ENCODE measurements around the gene CDRT4. TPM values are rescaled to one million over a fixed set of nuclear protein-coding genes. Genes with fewer than 3 reads are reported as not detected.

The CDRT4 gene
- total and polyA plus RNA-seq, 2 donors (not counting 3 experiments of a cell fraction or from before 2014, with no cell fraction given): 11.5 to 13.6 TPM

DNA sequence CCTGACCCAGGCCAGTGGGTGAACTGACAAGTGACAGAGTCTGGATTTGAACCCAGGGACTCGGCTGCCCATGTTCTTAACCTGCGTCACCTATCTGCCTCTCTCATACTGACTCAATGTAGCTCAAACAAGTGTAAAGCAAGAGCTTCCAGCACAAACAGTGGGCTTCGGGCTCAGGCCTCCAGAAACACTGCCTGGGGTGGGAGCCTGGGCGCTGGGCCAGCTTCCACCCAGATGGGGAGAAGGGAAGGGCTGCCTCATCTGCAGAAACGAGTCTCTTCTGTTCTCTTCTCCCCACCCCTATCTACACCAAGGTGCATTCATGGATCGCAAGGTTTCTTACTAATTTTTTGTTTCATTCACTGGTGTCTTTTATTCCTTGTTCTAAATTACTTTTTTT lies 1.3 kb downstream of the CDRT4 start:
- Histone ChIP-seq H3K36me3 (ENCODE audit: control insufficient read depth in 2 of 2, extremely low read depth in 1 of 2, insufficient read depth in 2 of 2, low read length in 2 of 2) (no peaks in the 10 kb centered on the region), H2AFZ (ENCODE audit: low read depth, low read length) (no peak overlapping the region), H4K20me1 (replicated peaks; ENCODE audit: control insufficient read depth, extremely low read depth, insufficient read depth, low read length) (no peaks in the 10 kb centered on the region), H3K4me1 (ENCODE audit: control insufficient read depth, extremely low read depth, insufficient read depth, low read length) (peaks cover 13% of the 10 kb centered on the region), H3K4me2 (ENCODE audit: insufficient read depth, low read length) (no peak overlapping the region), H3K79me2 (ENCODE audit: control insufficient read depth, insufficient read depth, low read length) (no peaks in the 10 kb centered on the region), H3K4me3 (replicated peaks in 1 of 3; ENCODE audit: insufficient read depth in 1 of 3, low read depth in 1 of 3, low read length in 3 of 3) (no peak overlapping the region), H3K27me3 (ENCODE audit: control insufficient read depth in 2 of 2, insufficient read depth in 2 of 2, low read length in 2 of 2) (no peaks in the 10 kb centered on the region), H3K9me3 (replicated peaks; ENCODE audit: control insufficient read depth, insufficient read depth, low read length) (no peaks in the 10 kb centered on the region), H3K9ac (replicated peaks; ENCODE audit: extremely low read depth, insufficient read depth, low read length) (no peak overlapping the region), H3K9me1 (replicated peaks; ENCODE audit: control insufficient read depth, extremely low read depth, insufficient read depth, low read length) (no peaks in the 10 kb centered on the region), H3K27ac (ENCODE audit: insufficient read depth, low read depth, low read length) (no peak overlapping the region)
- ChIA-PET CTCF (interaction anchor here (1.1 kb wide), 1 partner anchor 37 kb away, joined by 7 read pairs; no protein-coding TSS in a partner anchor), POLR2A (no interaction called here)
- BruUV-seq (replicated peaks): no TSS peak
- intact Hi-C loops (cut with micrococcal nuclease) (no loop called here), dilution Hi-C loops (cut with MboI; ENCODE audit: extremely low pct_ligation_motif_present, low sequenced_read_pairs) (no loop called here)
- no peak for TF ChIP-seq EZH2 (IDR thresholded peaks at IDR 0.05; ENCODE audit: borderline replicate concordance, low read depth, low read length, severe bottlenecking)
- no peak for TF ChIP-seq JUN (IDR thresholded peaks at IDR 0.05; ENCODE audit: borderline replicate concordance, insufficient read depth, insufficient read length, low read depth)
- no peak for TF ChIP-seq GATA2 (IDR thresholded peaks at IDR 0.05; ENCODE audit: insufficient read depth, insufficient read length, low read depth, low read length)
- TF ChIP-seq FOS (IDR thresholded peaks at IDR 0.05; ENCODE audit: borderline replicate concordance, insufficient read depth, low read length): no peak
- FAIRE-seq (no peak), DNase-seq (ENCODE audit: low read depth, low spot score) (no peak)

DNA sequence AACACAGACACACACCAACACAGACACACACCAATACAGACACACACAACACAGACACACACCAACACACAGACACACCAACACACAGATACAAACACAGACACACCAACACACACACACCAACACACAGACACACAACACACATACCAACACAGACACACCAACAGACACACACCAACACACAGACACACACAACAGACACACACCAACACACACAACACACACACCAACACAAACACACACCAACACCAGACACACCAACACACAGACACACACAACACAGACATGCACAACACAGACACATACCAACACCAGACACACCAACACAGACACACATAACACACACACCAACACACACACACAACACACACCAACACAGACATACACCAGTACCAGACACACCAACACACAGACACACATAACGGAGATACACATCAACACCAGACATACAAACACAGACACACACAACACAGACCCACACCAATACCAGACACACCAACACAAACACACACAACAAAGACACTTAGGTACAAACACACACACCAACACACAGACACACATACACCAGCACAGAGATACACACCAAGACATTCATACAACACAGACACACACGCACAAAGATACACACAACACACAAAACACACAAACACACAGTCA lies 2.2 kb downstream of the CDRT4 start:
- H3K79me2 ChIP-seq (ENCODE audit: control insufficient read depth, insufficient read depth, low read length): no peaks in the 10 kb centered on the region
- H3K4me2 ChIP-seq (ENCODE audit: insufficient read depth, low read length): no peak overlapping the region
- no peak overlapping the region for H3K9ac ChIP-seq (replicated peaks; ENCODE audit: extremely low read depth, insufficient read depth, low read length)
- dilution Hi-C loops (cut with MboI; ENCODE audit: extremely low pct_ligation_motif_present, low sequenced_read_pairs): no loop called here
- DNase-seq (ENCODE audit: low read depth, low spot score): no peak
- H3K4me3 ChIP-seq (replicated peaks in 1 of 3; ENCODE audit: insufficient read depth in 1 of 3, low read depth in 1 of 3, low read length in 3 of 3): no peak overlapping the region
- no peaks in the 10 kb centered on the region for H4K20me1 ChIP-seq (replicated peaks; ENCODE audit: control insufficient read depth, extremely low read depth, insufficient read depth, low read length)
- no peaks in the 10 kb centered on the region for H3K27me3 ChIP-seq (ENCODE audit: control insufficient read depth in 2 of 2, insufficient read depth in 2 of 2, low read length in 2 of 2)
- no peak overlapping the region for H2AFZ ChIP-seq (ENCODE audit: low read depth, low read length)
- BruUV-seq (replicated peaks): no TSS peak
- CTCF ChIA-PET: interaction anchor here (1.2 kb wide), 1 partner anchor 38 kb away, joined by 4 read pairs; no protein-coding TSS in a partner anchor
- no peak overlapping the region for H3K27ac ChIP-seq (ENCODE audit: insufficient read depth, low read depth, low read length)
- peaks cover 13% of the 10 kb centered on the region for H3K4me1 ChIP-seq (ENCODE audit: control insufficient read depth, extremely low read depth, insufficient read depth, low read length)
- FAIRE-seq: no peak
- TF ChIP-seq EZH2 (IDR thresholded peaks at IDR 0.05; ENCODE audit: borderline replicate concordance, low read depth, low read length, severe bottlenecking) (no peak), MYC (IDR thresholded peaks at IDR 0.05; ENCODE audit: low read depth, low read length) (no peak), FOS (IDR thresholded peaks at IDR 0.05; ENCODE audit: borderline replicate concordance, insufficient read depth, low read length) (no peak), POLR2AphosphoS5 (IDR thresholded peaks at IDR 0.05; ENCODE audit: insufficient read depth, low read depth, low read length) (no peak), JUN (IDR thresholded peaks at IDR 0.05; ENCODE audit: borderline replicate concordance, insufficient read depth, insufficient read length, low read depth) (no peak), POLR2A (IDR thresholded peaks at IDR 0.05; ENCODE audit: low read depth, low read length) (no peak), GATA2 (IDR thresholded peaks at IDR 0.05; ENCODE audit: insufficient read depth, insufficient read length, low read depth, low read length) (no peak)
- TF ChIP-seq, protein P1, sequence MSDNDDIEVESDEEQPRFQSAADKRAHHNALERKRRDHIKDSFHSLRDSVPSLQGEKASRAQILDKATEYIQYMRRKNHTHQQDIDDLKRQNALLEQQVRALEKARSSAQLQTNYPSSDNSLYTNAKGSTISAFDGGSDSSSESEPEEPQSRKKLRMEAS (IDR thresholded peaks at IDR 0.05; ENCODE audit: insufficient read depth, insufficient read length): no peak
- TF ChIP-seq, protein P2, sequence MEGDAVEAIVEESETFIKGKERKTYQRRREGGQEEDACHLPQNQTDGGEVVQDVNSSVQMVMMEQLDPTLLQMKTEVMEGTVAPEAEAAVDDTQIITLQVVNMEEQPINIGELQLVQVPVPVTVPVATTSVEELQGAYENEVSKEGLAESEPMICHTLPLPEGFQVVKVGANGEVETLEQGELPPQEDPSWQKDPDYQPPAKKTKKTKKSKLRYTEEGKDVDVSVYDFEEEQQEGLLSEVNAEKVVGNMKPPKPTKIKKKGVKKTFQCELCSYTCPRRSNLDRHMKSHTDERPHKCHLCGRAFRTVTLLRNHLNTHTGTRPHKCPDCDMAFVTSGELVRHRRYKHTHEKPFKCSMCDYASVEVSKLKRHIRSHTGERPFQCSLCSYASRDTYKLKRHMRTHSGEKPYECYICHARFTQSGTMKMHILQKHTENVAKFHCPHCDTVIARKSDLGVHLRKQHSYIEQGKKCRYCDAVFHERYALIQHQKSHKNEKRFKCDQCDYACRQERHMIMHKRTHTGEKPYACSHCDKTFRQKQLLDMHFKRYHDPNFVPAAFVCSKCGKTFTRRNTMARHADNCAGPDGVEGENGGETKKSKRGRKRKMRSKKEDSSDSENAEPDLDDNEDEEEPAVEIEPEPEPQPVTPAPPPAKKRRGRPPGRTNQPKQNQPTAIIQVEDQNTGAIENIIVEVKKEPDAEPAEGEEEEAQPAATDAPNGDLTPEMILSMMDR (IDR thresholded peaks at IDR 0.05; ENCODE audit: extremely low read depth in 1 of 2, insufficient read depth in 1 of 2, low read depth in 1 of 2, low read length in 2 of 2): no peak
- no peaks in the 10 kb centered on the region for H3K9me3 ChIP-seq (replicated peaks; ENCODE audit: control insufficient read depth, insufficient read depth, low read length)
- H3K9me1 ChIP-seq (replicated peaks; ENCODE audit: control insufficient read depth, extremely low read depth, insufficient read depth, low read length): no peaks in the 10 kb centered on the region
- intact Hi-C loops (cut with micrococcal nuclease): no loop called here
- H3K36me3 ChIP-seq (ENCODE audit: control insufficient read depth in 2 of 2, extremely low read depth in 1 of 2, insufficient read depth in 2 of 2, low read length in 2 of 2): no peaks in the 10 kb centered on the region
- POLR2A ChIA-PET: no interaction called here

All from endothelial cell of umbilical vein (primary cell).